ENCODE results near the gene LRRK2. TPM values are rescaled to one million over a fixed set of nuclear protein-coding genes. Genes with fewer than 3 reads are reported as not detected.

The LRRK2 gene
- total RNA-seq, 1 donor from 2014 or later = 37.1 TPM

DNA sequence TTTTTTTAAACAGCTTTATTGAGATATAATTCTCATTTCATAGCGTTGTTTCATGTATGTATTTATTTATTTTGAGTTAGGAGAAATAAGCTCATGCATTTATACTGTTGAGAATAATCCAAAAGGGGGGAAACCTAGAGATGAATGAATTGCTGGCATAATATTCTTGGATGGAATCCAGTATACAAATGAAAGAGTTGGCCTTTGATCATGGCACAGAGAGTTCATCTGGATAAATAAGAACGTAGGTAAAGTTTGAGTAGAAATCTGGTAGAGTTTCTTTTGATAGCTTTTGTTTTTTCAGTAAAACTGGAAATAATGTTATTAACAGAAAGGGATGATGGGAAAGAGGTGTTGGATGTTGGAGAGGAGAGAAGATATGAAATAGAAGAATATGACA lies 166.2 kb downstream of the LRRK2 start:
- Histone ChIP-seq H3K36me3 (no peaks in the 10 kb centered on the region), H3K4me3 (no peak overlapping the region), H3K27ac (no peak overlapping the region), H3K27me3 (no peaks in the 10 kb centered on the region), H3K9me3 (no peaks in the 10 kb centered on the region), H3K4me1 (no peaks in the 10 kb centered on the region)
- intact Hi-C loops (cut with DNase I) = no loop called here
- TF ChIP-seq CTCF (IDR thresholded peaks at IDR 0.05) (no peak), POLR2A (IDR thresholded peaks at IDR 0.05) (no peak)
- DNase-seq (ENCODE audit: extremely low spot score in 2 of 2) = no peak

DNA sequence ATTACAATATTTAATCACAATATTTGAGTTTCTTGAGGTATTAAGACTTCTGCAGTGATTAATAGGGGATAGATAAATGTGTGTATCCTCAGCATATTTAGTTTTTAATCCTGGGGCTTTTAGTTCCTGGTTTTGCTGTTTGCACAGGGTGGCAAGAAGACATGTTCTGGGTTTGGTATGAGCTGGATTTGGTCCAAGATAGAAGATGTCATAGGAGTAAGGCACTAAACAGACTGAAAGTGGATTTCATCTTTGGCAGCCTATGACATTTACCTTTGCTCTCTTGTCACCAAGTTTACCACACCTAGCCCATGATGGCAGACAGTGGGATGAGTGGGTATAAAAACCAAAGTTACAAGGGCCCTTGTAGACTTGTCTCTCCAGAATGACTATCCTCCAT lies 168.2 kb downstream of the LRRK2 start:
- no peaks in the 10 kb centered on the region for H3K9me3 ChIP-seq
- no peaks in the 10 kb centered on the region for H3K27me3 ChIP-seq
- no peak overlapping the region for H3K27ac ChIP-seq
- TF ChIP-seq CTCF (IDR thresholded peaks at IDR 0.05) (no peak), POLR2AphosphoS5 (IDR thresholded peaks at IDR 0.05; ENCODE audit: insufficient read depth in 1 of 2, low read depth in 1 of 2) (no peak), POLR2A (IDR thresholded peaks at IDR 0.05) (no peak)
- H3K4me1 ChIP-seq = no peaks in the 10 kb centered on the region
- H3K4me3 ChIP-seq = no peak overlapping the region
- DNase-seq (ENCODE audit: extremely low spot score in 2 of 2) = no peak
- intact Hi-C loops (cut with DNase I) = no loop called here
- no peaks in the 10 kb centered on the region for H3K36me3 ChIP-seq

DNA sequence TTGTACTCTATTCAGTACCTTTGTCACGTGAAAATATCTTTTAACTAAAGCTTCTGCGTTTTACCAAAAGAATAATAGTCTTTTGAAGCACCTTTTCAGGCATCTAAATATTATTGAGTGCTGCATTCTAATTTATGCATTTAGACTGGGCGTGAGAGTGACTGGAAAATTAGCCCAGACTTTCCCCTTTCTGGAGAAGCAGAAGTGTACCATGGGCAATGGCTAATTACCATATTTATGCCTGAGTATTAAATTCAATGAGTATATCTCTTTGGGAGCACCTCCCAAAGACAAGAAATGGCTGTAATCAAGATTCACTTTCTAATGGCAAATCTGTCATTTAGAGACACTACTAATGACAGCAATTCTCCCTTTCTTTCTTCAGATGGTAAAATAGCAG lies 174.9 kb downstream of the LRRK2 start:
- H3K36me3 ChIP-seq = no peaks in the 10 kb centered on the region
- H3K27me3 ChIP-seq = no peaks in the 10 kb centered on the region
- TF ChIP-seq CTCF (IDR thresholded peaks at IDR 0.05) (no peak), POLR2AphosphoS5 (IDR thresholded peaks at IDR 0.05; ENCODE audit: insufficient read depth in 1 of 2, low read depth in 1 of 2) (no peak), POLR2A (IDR thresholded peaks at IDR 0.05) (no peak)
- DNase-seq (ENCODE audit: extremely low spot score in 2 of 2) = no peak
- H3K4me3 ChIP-seq = no peak overlapping the region
- H3K9me3 ChIP-seq = no peaks in the 10 kb centered on the region
- H3K27ac ChIP-seq = no peak overlapping the region
- H3K4me1 ChIP-seq = no peaks in the 10 kb centered on the region
- intact Hi-C loops (cut with DNase I) = no loop called here

GRCh38 chr12:40405419-40405818 lies 180.6 kb downstream of the LRRK2 start:
- H3K4me1 ChIP-seq = no peaks in the 10 kb centered on the region
- H3K36me3 ChIP-seq = no peaks in the 10 kb centered on the region
- H3K4me3 ChIP-seq = no peak overlapping the region
- no peaks in the 10 kb centered on the region for H3K27me3 ChIP-seq
- DNase-seq (ENCODE audit: extremely low spot score in 2 of 2) = no peak
- H3K9me3 ChIP-seq = no peaks in the 10 kb centered on the region
- intact Hi-C loops (cut with DNase I) = no loop called here
- H3K27ac ChIP-seq = no peak overlapping the region
- TF ChIP-seq POLR2AphosphoS5 (IDR thresholded peaks at IDR 0.05; ENCODE audit: insufficient read depth in 1 of 2, low read depth in 1 of 2) = no peak
- TF ChIP-seq POLR2A (IDR thresholded peaks at IDR 0.05) = no peak
- no peak for TF ChIP-seq CTCF (IDR thresholded peaks at IDR 0.05)

Other genes with a start within 250 kb of the LRRK2 start
- 17.4 TPM for gene SLC2A13, start 118.9 kb upstream of the LRRK2 start, total RNA-seq

All from vagina (tissue), 2 donors.